LNCaP clone FGC (cell line): Measurements from ENCODE around the gene HDAC1.

Experiments used
- DNase-seq: peaks from one replicate; pipeline ENCODE4 v3.0.0-alpha.2; 2011; ENCODE audit warnings: low read depth
- H3K4me3 ChIP-seq: 2 replicates; pipeline ENCODE4 v1.5.1; 2011; ENCODE audit warnings: mild to moderate bottlenecking, low read depth, low read length, control low read depth
- CTCF ChIP-seq: IDR thresholded peaks from 2 replicates; pipeline ENCODE4 v1.5.1; 2012; ENCODE audit warnings: mild to moderate bottlenecking; ENCODE audit not compliant: control insufficient read depth, insufficient read depth; ENCODE audit errors: extremely low read depth

HDAC1 gene

GRCh38 chr1:32356478-32356877 is 64.6 kb downstream of the HDAC1 start:
- no peak overlapping the region for H3K4me3 ChIP-seq
- no peak for DNase-seq
- TF ChIP-seq CTCF, result no peak

GRCh38 chr1:32357614-32358013 is 65.7 kb downstream of the HDAC1 start:
- H3K4me3 ChIP-seq, result no peak overlapping the region
- no peak for DNase-seq
- TF ChIP-seq CTCF, result no peak

GRCh38 chr1:32358435-32358834 is 66.6 kb downstream of the HDAC1 start:
- no peak overlapping the region for H3K4me3 ChIP-seq
- TF ChIP-seq CTCF, result no peak
- no peak for DNase-seq

- no peak for TF ChIP-seq CTCF
- H3K4me3 ChIP-seq, result no peak overlapping the region
- DNase-seq, result no peak
Observed at GRCh38 chr1:32361308-32361673, 69.4 kb downstream of the HDAC1 start.

- no peak overlapping the region for H3K4me3 ChIP-seq
- no peak for DNase-seq
- no peak for TF ChIP-seq CTCF
Observed at GRCh38 chr1:32361674-32362473, 70.0 kb downstream of the HDAC1 start.

GRCh38 chr1:32362474-32363313 is 70.8 kb downstream of the HDAC1 start, which contains the start of the genes FAM229A and TSSK3:
Gene FAM229A, minus strand, starts transcription at chr1:32362485. Its CDS starts 394 bp downstream, at chr1:32362091.
Gene TSSK3, plus strand, starts transcription at chr1:32362539. Its CDS starts 163 bp downstream, at chr1:32362702.
- TF ChIP-seq CTCF, result no peak
- no peak within 1 kb of the TSS for H3K4me3 ChIP-seq
- DNase-seq, result no peak
